GM19025 (cell line): ENCODE data around the gene TCP1.
"Not testable (repeated sequence)": the region's sequence is repeated elsewhere in the genome, so short reads cannot be mapped to it uniquely, and the experiment has no call there.

Source experiments
- ATAC-seq: cut with Tn5 transposase; IDR thresholded peaks from one replicate; pipeline ENCODE4 v1.9.1; 2021; ENCODE audit warnings: mild to moderate bottlenecking, low read depth, moderate library complexity; ENCODE audit not compliant: unreplicated experiment

TCP1 gene

DNA sequence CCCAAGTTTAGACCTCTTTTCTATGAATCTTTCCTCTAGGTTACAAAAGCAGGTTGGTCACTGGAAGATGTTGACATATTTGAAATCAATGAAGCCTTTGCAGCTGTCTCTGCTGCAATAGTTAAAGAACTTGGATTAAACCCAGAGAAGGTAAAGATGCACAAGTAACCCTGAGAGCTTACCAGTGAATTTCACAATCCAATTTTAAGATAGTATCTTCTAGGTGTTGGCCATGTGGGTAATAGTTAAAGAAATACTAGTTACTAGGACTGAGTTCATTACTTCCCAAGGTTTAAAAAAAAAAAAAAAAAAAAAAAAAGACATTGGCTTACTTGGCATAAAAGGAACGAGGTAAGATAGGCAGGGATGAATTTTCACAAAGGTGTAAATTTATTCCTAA lies 11.3 kb downstream of the TCP1 start:
- no peak for ATAC-seq

DNA sequence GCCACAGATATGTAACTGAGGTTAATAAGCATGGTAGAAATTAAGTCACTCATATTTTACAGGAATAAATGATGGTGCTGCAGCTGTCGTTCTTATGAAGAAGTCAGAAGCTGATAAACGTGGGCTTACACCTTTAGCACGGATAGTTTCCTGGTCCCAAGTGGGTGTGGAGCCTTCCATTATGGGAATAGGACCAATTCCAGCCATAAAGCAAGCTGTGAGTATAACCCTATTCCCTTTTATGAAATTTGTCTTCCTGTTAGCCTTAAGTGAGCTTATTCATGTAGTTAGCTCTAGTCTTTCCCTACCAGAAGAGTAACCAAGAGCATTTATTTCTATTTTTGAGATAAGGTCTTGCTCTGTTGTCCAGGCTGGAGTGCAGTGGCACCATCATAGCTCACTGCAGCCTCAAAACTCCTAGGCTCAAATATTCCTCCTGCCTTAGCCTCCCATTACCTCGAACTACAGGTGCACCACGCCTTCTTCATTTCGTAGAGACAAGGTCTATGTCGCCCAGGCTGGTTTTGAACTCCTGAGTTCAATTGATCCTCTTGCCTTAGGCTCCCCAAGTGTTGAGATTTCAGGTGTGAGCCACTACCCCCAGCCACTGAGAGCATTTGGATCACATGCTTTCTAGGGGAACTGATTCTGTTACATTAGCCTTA lies 12.0 kb downstream of the TCP1 start:
- no peak for ATAC-seq

DNA sequence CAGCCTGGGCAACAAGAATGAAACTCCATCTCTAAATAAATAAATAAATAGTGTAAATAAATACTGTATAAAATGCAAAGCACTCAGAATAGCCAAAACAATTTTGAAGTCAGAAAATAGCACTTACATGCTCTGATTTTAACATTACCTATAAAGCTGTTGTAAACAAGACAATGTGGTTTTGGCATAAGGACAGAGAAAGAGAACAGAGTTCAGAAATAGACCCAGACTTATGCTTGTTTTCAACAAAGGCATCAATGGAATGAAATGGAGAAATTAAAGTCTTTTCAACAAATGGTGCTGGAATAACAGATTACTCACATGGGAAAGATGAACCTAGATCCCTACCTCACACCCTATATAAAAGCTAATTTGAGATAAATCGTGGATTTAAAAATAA lies 17.2 kb downstream of the TCP1 start:
- ATAC-seq: no peak

DNA sequence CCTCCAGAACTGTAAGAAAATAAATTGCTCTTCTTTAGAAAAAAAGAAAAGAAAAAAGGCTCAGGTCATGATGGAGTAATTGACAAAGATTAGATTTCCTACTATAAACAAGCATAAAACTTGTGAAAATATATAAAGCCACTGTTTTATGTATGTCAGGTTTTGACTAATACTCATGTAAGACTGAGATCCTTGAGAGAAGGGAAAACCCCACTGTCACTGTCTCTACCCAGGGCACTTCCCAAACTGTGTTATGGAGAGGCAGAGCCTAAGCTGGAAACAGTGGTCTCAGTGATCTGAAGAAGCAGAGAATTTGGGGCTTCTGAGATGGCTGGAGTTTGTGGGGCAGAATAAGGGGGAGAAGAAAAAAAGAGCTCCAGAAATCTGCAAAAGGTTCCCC lies 19.9 kb downstream of the TCP1 start:
- no peak for ATAC-seq

DNA sequence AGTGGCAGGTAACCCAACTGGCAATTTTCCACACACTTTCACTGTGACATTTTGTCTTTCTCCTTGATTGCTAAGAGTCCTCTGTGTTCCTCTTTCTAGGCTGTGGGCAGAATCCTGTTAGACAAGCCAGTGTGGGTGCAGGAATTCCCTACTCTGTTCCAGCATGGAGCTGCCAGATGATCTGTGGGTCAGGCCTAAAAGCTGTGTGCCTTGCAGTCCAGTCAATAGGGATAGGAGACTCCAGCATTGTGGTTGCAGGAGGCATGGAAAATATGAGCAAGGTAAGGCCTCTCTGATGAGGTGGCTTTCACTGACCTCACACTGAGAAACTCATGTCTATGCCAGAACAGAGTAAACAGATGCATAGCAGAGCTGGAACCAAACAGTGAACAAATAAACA lies 22.5 kb downstream of the TCP1 start:
- no peak for ATAC-seq

DNA sequence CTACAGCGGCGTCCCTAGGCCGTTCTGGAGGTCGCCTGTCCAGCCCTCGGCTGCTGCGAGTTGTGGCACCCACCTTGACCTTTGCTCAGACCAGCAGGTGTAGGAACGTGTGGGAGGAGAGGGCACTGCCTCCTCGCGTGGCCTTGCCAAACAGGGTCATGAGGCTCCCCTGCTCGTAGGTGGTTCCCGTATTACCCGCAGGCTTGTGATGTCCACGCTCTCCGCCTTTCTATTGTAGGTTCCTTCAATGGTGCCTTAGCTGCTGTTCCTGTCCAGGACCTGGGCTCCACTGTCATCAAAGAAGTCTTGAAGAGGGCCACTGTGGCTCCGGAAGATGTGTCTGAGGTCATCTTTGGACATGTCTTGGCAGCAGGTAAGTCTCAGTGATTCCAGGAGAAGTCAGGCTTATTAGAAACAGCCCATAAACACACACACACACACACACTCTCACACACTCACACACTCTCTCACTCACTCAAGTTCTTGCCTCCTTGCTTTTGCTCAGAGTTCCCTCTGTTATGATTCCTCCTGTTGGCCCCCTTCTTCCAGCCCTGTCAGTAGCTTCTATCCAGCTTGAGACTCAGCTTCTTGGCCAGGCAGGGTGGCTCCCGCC lies 26.6 kb downstream of the TCP1 start:
- no peak for ATAC-seq

DNA sequence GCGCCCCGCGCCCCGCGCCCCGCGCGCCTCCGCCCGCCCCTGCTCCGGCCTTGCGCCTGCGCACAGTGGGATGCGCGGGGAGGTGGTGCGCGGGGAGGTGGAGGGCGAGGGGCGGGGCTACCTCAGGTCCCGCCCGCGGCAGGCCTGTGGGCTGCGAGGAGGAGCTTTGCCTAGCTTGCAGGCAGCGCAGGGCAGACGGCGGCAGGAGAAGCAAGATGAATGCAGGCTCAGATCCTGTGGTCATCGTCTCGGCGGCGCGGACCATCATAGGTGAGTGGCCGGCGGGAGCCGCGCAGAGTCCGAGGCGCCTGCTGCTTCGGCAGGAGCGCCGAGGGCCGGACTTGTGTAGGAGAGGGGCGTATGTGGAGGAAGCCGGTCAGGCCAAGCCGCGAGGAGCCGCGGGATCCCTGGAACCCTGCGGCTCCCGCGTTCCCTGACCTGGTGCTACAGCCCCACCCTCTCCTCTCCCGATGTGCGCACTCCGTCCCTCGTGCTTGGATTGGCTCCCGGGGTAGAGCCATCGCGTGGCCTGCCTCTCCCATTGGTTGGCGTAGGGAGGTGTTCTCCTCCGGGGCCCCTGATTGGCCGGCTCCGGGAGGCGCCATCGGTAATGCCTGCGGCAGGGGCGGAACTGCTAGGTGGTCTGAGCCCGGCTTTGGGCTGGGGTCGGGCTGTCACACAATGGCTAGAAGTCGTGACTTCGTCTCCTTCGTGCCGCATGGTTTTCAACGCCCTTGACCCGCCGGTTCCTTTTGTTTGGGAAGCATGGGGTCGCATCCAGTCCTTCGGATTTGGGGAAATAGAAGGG lies 27.3 kb downstream of the TCP1 start, which contains the start of gene ACAT2:
ACAT2 (plus strand) TSS at position 173 of the 808 bp plus-strand sequence; CDS start at position 216, 43 bp downstream.
- peak; percentile 96 for ATAC-seq

DNA sequence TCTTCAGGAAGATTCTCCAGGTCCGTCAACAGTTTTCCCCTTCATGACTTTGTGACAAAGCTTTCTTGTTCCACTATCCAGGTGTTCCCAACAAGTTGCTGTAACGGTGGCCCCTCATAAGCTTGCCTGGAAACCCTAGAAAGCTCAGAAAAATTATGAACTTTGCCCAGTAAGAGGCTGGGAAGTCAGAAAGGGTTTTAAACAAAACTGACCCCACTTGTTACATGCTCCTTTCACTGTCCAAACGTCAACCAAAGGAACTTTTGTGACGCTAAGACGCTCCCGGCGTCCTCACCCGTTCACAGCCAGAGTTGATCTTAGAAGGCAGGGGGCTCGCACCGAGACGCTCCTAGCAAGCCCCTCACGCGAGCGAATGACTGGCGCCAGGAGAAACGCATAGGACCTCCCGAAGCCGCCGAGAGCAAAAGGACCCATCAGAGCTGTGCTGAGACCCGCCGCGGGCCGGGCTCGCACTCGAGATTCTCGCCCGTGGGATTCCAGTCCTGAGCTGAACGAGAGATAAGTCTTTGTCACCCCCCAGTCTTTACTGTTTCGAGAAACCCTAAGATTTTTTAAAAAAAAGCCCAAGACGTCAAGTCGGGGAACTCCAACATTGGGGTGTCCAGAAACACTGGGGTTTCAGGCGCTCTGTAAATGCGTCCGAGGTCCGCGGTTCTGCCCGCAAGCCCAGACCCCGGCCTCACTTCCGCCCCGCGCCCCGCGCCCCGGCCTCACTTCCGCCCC lies 28.1 kb downstream of the TCP1 start:
- ATAC-seq: peak; percentile 0

DNA sequence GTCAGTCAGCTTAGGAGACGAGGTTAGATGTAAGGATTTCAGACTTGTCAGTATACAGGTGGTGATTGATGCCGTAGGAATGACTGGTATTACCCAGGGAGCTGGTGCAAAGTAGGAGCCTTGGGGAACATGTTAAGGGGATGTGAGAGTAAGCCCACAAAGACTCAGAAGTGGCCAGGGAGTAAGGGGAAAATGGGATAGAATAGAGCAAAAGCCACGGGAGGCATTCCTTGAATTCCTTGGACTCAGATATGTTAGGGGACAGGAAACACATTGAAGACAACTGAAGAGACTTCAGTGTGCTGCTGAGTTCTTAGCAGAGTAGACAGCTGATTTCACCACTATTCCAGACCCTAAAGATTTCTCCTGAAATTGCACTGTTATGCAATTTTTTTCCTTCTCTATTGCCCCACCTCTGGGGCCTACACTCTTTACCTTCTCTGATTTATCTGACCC lies 28.8 kb downstream of the TCP1 start:
- ATAC-seq: no peak

DNA sequence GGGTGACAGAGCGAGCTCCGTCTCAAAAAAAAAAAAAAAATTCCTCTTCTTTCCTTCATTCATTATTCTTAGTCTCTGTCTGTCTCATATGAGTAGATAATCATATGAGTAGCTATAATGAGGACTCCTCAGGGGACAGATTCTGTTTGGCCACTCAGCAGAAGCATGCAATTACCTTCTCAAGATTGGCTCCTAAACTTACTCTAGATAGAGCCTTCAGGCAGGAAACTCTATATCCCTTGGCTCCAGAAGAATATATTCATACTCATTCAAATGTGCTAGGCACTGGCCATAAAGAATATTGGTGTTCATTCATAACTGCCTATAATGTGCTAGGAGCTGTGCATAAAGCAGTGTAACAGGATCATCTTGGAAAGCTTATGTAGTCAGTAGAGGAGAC lies 29.8 kb downstream of the TCP1 start:
- ATAC-seq: no peak

DNA sequence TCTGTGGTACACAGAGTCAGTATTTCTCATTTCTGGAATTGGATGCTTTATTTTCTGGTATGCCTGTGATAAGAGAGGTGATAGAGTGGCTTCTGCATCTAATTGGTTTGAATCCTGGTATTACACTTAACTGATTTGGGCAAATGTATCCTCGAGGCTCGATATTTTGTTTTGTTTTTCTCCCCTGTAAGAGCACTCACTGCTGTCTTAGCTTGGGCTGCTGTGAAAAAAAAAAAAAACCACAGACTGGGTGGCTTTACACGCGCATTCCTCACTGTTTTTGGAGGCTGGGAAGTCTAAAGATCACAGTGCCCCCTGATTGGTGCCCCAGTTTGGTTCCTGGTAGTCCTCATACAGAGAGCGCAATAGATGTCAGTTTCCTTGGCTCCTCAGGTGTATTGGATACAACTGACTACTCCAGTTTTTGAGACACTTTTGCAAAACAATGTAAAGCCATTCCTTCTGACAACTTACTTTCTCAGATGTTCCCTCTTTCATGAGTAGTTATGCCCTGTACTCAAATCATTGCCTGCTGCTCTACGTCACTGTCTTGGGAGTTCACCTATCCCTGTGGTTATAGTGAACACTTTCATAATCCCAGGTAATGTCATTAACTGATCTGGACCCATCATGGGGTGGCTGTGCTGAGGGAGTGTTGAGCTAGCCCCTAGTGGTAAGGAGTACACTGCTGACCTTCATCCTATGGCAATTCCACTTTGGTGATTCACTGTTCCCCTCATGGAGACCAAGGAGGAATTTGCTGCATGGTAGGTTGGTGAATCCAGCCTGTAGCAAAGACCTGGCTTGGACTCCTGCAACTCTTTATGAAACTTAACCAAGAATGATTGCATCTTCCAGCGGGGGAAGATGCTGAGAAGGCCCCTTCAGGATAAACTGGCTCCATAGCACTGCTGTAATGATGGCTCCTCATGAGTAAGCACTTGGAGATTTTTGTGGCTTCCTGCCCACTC lies 31.1 kb downstream of the TCP1 start:
- ATAC-seq: no peak

DNA sequence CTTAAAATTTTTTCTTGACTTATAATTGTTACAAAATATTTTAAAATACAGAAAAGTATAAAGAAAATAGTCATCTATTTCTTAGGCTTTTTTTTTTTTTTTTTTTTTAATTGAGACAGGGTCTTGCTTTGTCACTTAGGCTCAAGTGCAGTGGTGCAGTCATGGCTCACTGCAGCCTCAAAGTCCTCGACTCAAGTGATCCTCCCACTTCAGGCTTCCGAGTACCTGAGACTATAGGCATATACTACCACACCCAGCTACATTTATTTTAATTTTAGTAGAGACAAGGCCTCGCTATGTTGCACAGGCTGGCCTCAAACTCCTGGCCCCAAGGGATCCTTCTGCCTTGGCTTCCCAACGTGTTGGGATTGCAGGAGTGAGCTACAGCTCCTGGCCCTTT lies 32.9 kb downstream of the TCP1 start:
- no peak for ATAC-seq

DNA sequence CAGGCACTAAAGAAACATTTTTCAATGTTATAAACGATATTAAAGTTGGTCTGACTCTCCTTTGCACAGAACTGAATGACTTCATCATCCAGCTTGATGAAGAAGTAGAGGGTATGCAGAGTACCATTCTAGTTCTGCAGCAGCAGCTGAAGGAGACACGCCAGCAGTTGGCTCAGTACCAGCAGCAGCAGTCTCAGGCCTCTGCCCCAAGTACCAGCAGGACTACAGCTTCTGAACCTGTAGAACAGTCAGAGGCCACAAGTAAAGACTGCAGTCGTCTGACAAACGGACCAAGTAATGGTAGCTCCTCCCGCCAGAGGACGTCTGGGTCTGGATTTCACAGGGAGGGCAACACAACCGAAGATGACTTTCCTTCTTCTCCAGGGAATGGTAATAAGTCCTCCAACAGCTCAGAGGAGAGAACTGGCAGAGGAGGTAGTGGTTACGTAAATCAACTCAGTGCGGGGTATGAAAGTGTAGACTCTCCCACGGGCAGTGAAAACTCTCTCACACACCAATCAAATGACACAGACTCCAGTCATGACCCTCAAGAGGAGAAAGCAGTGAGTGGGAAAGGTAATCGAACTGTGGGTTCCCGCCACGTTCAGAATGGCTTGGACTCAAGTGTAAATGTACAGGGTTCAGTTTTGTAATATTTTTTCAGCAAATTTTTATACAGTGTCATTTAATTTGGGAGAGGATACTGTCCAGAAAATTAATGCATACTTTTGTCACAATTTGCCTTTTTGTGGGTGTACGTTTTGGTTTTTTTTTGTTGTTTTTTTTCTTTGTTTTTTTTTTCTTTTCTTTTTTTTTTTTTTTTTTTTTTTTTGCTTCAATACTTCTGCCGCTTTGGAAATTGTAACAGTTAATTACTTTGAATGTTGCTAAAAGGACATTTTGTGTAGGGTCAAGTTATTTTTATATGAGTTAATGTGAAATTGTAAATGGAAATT lies 34.2 kb downstream of the TCP1 start:
- ATAC-seq: no peak

DNA sequence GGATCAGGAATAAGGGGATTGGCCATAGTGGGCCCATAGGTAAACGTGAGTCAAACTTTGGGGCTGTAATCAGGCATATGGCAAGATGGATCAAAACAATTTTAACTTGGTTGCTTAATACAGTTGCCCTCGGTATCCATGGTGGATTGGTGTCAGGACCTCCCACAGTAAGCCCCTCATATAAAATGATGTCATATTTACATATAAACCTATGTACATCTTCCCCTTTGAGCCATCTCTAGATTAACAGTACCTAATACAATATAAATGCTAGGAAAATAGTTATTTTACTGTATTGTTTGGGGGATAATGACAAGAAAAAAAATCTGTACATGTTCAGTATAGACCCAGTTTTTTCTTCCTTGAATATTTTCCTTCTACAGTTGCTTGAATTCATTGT lies 35.0 kb downstream of the TCP1 start:
- ATAC-seq: no peak

DNA sequence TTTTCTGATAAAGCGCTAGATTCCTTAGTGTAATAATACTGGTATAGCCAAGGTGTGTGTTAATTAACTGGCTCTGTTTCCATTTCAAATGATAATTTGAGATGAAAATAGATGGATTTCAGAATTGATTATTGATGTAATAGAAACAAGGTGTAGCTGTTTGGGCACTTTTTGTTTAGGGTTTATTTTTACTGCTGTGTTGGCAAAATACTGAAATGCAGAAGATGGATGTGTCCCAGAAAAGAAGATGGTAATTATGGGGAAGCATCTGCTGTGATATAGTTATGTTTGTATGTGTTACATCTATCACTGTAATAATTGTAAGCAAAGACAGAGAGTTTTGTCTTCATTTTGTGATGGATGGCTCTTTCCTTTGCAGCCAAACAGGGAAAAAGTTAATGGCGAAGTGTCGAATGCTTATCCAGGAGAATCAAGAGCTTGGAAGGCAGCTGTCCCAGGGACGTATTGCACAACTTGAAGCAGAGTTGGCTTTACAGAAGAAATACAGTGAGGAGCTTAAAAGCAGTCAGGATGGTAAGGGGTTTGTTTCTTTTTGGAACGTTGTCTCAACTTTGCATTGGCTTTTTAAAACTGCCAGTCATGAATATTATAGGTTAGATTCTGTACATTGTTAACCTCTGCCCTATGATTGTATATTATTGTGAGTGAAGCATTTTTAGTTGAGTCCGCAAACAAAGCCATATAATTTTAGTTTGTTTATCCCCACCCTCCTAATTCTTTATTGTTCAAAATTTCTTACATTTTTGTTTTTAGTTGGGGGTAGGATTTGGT lies 36.1 kb downstream of the TCP1 start:
- ATAC-seq: no peak

DNA sequence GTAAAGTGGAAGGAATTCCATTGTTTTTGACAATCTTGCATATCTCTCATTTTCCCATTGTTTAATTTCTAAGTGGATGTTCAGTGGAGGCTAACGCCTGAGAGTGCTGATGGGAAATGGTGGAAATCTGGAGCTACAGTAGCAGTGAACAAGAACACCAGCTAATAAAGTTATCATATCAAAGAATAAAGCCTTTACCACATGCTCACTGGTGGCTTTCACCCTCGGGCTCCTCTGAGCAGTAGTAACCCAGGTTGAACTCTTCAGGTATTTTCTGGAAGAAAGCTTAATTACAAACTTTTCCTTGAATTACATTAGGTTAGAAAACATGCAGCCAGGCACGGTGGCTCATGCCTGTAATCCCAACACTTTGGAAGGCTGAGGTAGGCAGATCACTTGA lies 38.0 kb downstream of the TCP1 start:
- no peak for ATAC-seq

DNA sequence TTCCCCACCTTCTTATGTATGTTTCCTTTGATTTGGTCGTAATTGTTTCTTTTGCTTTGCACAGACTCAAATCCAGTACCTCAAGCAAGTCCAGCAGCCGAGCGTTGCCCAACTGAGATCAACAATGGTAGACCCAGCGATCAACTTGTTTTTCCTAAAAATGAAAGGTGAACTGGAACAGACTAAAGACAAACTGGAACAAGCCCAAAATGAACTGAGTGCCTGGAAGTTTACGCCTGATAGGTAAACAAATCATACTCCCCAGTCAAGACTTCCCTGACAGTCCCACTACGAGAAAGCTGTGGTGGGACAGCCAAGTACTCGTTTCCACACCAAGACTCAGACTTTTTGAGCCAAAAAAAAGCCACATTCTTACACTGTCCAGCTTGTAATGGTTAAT lies 41.3 kb downstream of the TCP1 start:
- ATAC-seq: not testable (repeated sequence)

DNA sequence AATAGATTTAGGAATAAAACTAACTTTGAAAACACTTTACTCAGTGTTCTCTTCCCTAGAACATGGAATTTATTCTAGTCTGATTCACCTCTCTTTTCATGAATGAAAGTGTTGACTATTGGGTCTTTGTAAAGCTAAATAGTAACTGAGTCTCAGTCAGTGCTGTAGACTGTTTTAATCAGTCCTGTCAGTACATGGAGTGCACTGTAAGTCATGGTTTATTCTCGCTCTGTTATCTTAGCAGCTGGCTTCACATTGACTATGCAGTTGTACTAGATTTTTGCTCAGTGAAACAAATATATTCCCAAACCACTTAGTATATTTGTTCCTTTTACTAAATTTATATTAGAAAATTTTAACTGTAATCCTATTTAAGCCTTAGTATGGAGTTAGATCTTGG lies 42.6 kb downstream of the TCP1 start:
- ATAC-seq: no peak
